HCT116 (cell line): ENCODE data around the gene PHPT1. TPM values are rescaled to one million over a fixed set of nuclear protein-coding genes. Genes with fewer than 3 reads are reported as not detected.
A peak's percentile ranks its signal among the peaks of the same experiment; 100 is the strongest.

Source experiments
- ATAC-seq: fragments of 200-7000 bp; cut with Tn5 transposase; 2 replicates; pipeline ENCODE4 v1.9.1; 2020; ENCODE audit warnings: mild to moderate bottlenecking, moderate library complexity
- BruUV-seq: library from RNA; stranded (reverse); fragments of 400-500 nt; replicated peaks from 2 replicates; lab custom pipeline; 2021; lab: Mats Ljungman, UMichigan
- CTCF ChIA-PET: fragments of 300-600 bp; sonication (Branson Sonifier 250); formaldehyde crosslinking; loops from one replicate; lab custom pipeline; 2021; ENCODE audit warnings: antibody characterized with exemption; lab: Charles Lee
- POLR2A ChIA-PET: fragments of 300-600, 350-600 bp; sonication (Branson Sonifier 250); formaldehyde crosslinking; loops from one replicate; lab custom pipeline; 2021; ENCODE audit warnings: antibody characterized with exemption; lab: Charles Lee
- RAD21 ChIA-PET, 2 experiments: fragments of 300-600 bp; sonication (Branson Sonifier 250); formaldehyde crosslinking; loops; one replicate each; lab custom pipeline; 2023; ENCODE audit warnings: low total read pairs in 2 of 2; ENCODE audit not compliant: uncharacterized antibody in 2 of 2, unreplicated experiment in 2 of 2, low non-redundant PET in 1 of 2; lab: Charles Lee
- DNase-seq: peaks from one replicate; pipeline ENCODE4 v3.0.0-alpha.2; 2010; ENCODE audit warnings: low read depth, low spot score
- H2AFZ ChIP-seq: fragments of 200-600 bp; shearing (Covaris generic), sonication (generic); 2 replicates; pipeline ENCODE4 v1.6.1; 2017; ENCODE audit warnings: low read depth, mixed run types, mixed read lengths, antibody characterized with exemption, low read length; ENCODE audit not compliant: poor library complexity, severe bottlenecking
- H3K27ac ChIP-seq: 2 replicates; pipeline ENCODE4 v1.5.1; 2012; ENCODE audit warnings: low read depth, low read length
- H3K27me3 ChIP-seq: fragments of 200-600 bp; sonication (generic); 2 replicates; pipeline ENCODE4 v1.6.1; 2016; ENCODE audit warnings: mixed run types, low read length, mixed read lengths; ENCODE audit not compliant: insufficient read depth
- H3K36me3 ChIP-seq, 2 experiments: fragments of 200-500 bp in 1 of 2; fragments of 200-600 bp in 1 of 2; sonication (Bioruptor generic) in 1 of 2; sonication (generic) in 1 of 2; 2 replicates each; pipeline versions ENCODE4 v1.5.1 to v1.6.1; 2014 to 2016; ENCODE audit warnings: low read length in 2 of 2, inconsistent platforms in 1 of 2, mixed read lengths in 1 of 2, mixed run types in 1 of 2; ENCODE audit not compliant: insufficient read depth in 2 of 2, control insufficient read depth in 1 of 2
- H3K4me1 ChIP-seq, 2 experiments: fragments of 200-600 bp in 1 of 2; sonication (generic) in 1 of 2; 2 replicates each; pipeline versions ENCODE4 v1.5.1 to v1.6.1; 2012 to 2017; ENCODE audit warnings: low read length in 2 of 2, inconsistent platforms in 1 of 2, mild to moderate bottlenecking in 1 of 2, mixed read lengths in 1 of 2, mixed run types in 1 of 2, moderate library complexity in 1 of 2; ENCODE audit not compliant: insufficient read depth in 2 of 2, control insufficient read depth in 1 of 2
- H3K4me2 ChIP-seq: fragments of 200-600 bp; sonication (generic); 2 replicates; pipeline ENCODE4 v1.6.1; 2017; ENCODE audit warnings: mixed run types, low read length, mixed read lengths
- H3K4me3 ChIP-seq, 2 experiments: fragments of 200-600 bp in 1 of 2; sonication (generic) in 1 of 2; replicated peaks in 1 of 2; 2 replicates each; pipeline ENCODE4 v1.5.1; 2011 to 2016; ENCODE audit warnings: low read length in 2 of 2, control low read depth in 1 of 2, low read depth in 1 of 2, mild to moderate bottlenecking in 1 of 2, mixed read lengths in 1 of 2, mixed run types in 1 of 2
- H3K79me2 ChIP-seq: fragments of 200-600 bp; sonication (generic); 2 replicates; pipeline ENCODE4 v1.6.1; 2017; ENCODE audit warnings: mild to moderate bottlenecking, mixed run types, low read length, moderate library complexity, mixed read lengths; ENCODE audit not compliant: insufficient read depth
- H3K9ac ChIP-seq: fragments of 200-600 bp; sonication (generic); 2 replicates; pipeline ENCODE4 v1.6.1; 2016; ENCODE audit warnings: low read length, mixed read lengths
- H3K9me2 ChIP-seq: fragments of 200-600 bp; sonication (generic), shearing (Covaris generic); 2 replicates; pipeline ENCODE4 v1.6.1; 2017; ENCODE audit warnings: mixed run types, mild to moderate bottlenecking, moderate library complexity; ENCODE audit not compliant: insufficient read depth
- H3K9me3 ChIP-seq, 2 experiments: fragments of 200-500 bp in 1 of 2; fragments of 200-600 bp in 1 of 2; sonication (Bioruptor generic) in 1 of 2; sonication (generic) in 1 of 2; 2 replicates each; pipeline ENCODE4 v1.6.1; 2014 to 2017; ENCODE audit warnings: low read length in 2 of 2, mixed read lengths in 2 of 2, inconsistent platforms in 1 of 2, low read depth in 1 of 2, mild to moderate bottlenecking in 1 of 2, mixed run types in 1 of 2, moderate library complexity in 1 of 2; ENCODE audit not compliant: control insufficient read depth in 1 of 2, insufficient read depth in 1 of 2
- H4K20me1 ChIP-seq: fragments of 200-600 bp; sonication (generic), shearing (Covaris generic); 2 replicates; pipeline ENCODE4 v1.6.1; 2017; ENCODE audit warnings: mixed run types, mild to moderate bottlenecking, moderate library complexity; ENCODE audit not compliant: insufficient read depth
- ATF3 ChIP-seq: IDR thresholded peaks from 2 replicates; pipeline ENCODE4 v1.6.1; 2012
- CBX3 ChIP-seq: IDR thresholded peaks from 2 replicates; pipeline ENCODE4 v1.6.1; 2012; ENCODE audit warnings: low read depth
- CTCF ChIP-seq, 3 experiments: fragments of 200-600 bp in 1 of 3; sonication (generic) in 1 of 3; IDR thresholded peaks in 2 of 3; conservative IDR thresholded peaks in 1 of 3; 2 replicates each; pipeline ENCODE4 v1.5.1; 2012 to 2017; ENCODE audit warnings: low read depth in 2 of 3, low read length in 2 of 3, antibody characterized with exemption in 1 of 3, borderline replicate concordance in 1 of 3, control low read depth in 1 of 3, mild to moderate bottlenecking in 1 of 3, mixed read lengths in 1 of 3, mixed run types in 1 of 3, moderate library complexity in 1 of 3; ENCODE audit not compliant: insufficient read depth in 1 of 3
- ELF1 ChIP-seq: IDR thresholded peaks from 2 replicates; pipeline ENCODE4 v1.6.1; 2012; ENCODE audit warnings: low read depth, borderline replicate concordance
- FOSL1 ChIP-seq: IDR thresholded peaks from 2 replicates; pipeline ENCODE4 v1.6.1; 2012; ENCODE audit warnings: low read depth
- JUND ChIP-seq: IDR thresholded peaks from 2 replicates; pipeline ENCODE4 v1.6.1; 2012
- POLR2A ChIP-seq: IDR thresholded peaks from 2 replicates; pipeline ENCODE4 v1.7.0; 2011; ENCODE audit warnings: borderline replicate concordance; ENCODE audit not compliant: insufficient read depth, insufficient read length; ENCODE audit errors: extremely low read depth
- POLR2AphosphoS5 ChIP-seq: IDR thresholded peaks from 2 replicates; pipeline ENCODE4 v1.6.1; 2011; ENCODE audit warnings: mild to moderate bottlenecking, low read depth, low read length, moderate library complexity
- RAD21 ChIP-seq: IDR thresholded peaks from 2 replicates; pipeline ENCODE4 v1.6.1; 2012; ENCODE audit warnings: low read depth, mild to moderate bottlenecking
- SIN3A ChIP-seq: IDR thresholded peaks from 2 replicates; pipeline ENCODE4 v1.6.1; 2012; ENCODE audit warnings: low read depth
- SP1 ChIP-seq: IDR thresholded peaks from 2 replicates; pipeline ENCODE4 v1.6.1; 2012; ENCODE audit warnings: low read depth
- SRF ChIP-seq: IDR thresholded peaks from 2 replicates; pipeline ENCODE4 v1.6.1; 2012; ENCODE audit warnings: low read depth
- TCF7L2 ChIP-seq: IDR thresholded peaks from 2 replicates; pipeline ENCODE4 v1.7.0; 2011; ENCODE audit warnings: borderline replicate concordance, inconsistent platforms; ENCODE audit not compliant: insufficient read depth, insufficient read length; ENCODE audit errors: extremely low read depth
- YY1 ChIP-seq: IDR thresholded peaks from 2 replicates; pipeline ENCODE4 v1.6.1; 2011; ENCODE audit warnings: low read length, low read depth, moderate library complexity, mild to moderate bottlenecking; ENCODE audit not compliant: insufficient replicate concordance; ENCODE audit errors: extremely low read depth
- ZBTB33 ChIP-seq: IDR thresholded peaks from 2 replicates; pipeline ENCODE4 v1.6.1; 2011; ENCODE audit warnings: mild to moderate bottlenecking, low read length, moderate library complexity; ENCODE audit not compliant: insufficient replicate concordance; ENCODE audit errors: extremely low read depth
- ZFX ChIP-seq: fragments of 450-650 bp; IDR thresholded peaks from 2 replicates; pipeline ENCODE4 v1.6.1; 2017
- ZNF274 ChIP-seq: fragments of 200-500 bp; sonication (Bioruptor generic); IDR thresholded peaks from 2 replicates; pipeline ENCODE4 v1.6.1; 2014; ENCODE audit warnings: mild to moderate bottlenecking, low read depth, low read length, inconsistent platforms
- intact Hi-C: fragments of 100-400 bp; cut with micrococcal nuclease; formaldehyde crosslinking; loops from 2 replicates; pipeline ENCODE4 v1.10.0; 2022
- total RNA-seq: library from RNA; stranded (reverse); gene quantifications from one replicate; pipeline ENCODE4 v1.2.1, GENCODE V29; 2021; ENCODE audit not compliant: unreplicated experiment
- TF ChIP-seq, protein P1 (sequence below): IDR thresholded peaks from 2 replicates; pipeline ENCODE4 v1.6.1; 2012; ENCODE audit warnings: low read depth

Gene PHPT1
- total RNA-seq, 1 experiment from 2014 or later: 148 TPM

- Histone ChIP-seq H4K20me1 (no peaks in the 10 kb centered on the region), H3K27me3 (no peaks in the 10 kb centered on the region), H3K79me2 (no peaks in the 10 kb centered on the region; the same call in 1 of the 2 replicates), H3K36me3 (peaks cover 6 to 8% of the 10 kb centered on the region in 2 experiments), H3K4me3 (no peak overlapping the region), H3K9me2 (no peaks in the 10 kb centered on the region), H3K9ac (no peak overlapping the region), H3K4me2 (no peak overlapping the region), H3K9me3 (no peaks in the 10 kb centered on the region), H3K4me1 (no peaks in the 10 kb centered on the region), H3K27ac (no peak overlapping the region), H2AFZ (no peak overlapping the region)
- TF ChIP-seq TCF7L2 (no peak), POLR2A (no peak), ZNF274 (no peak), RAD21 (no peak), SRF (no peak), ZFX (no peak), JUND (no peak), ELF1 (no peak), ZBTB33 (no peak), CTCF (IDR thresholded peaks at IDR 0.05 in 2 of 3, conservative IDR thresholded peaks at IDR 0.05 in 1 of 3; ENCODE audit: borderline replicate concordance in 1 of 3, insufficient read depth in 1 of 3, low read depth in 2 of 3, low read length in 2 of 3) (no peak), ATF3 (no peak), SP1 (no peak), POLR2AphosphoS5 (no peak), YY1 (no peak), CBX3 (no peak), FOSL1 (no peak), SIN3A (no peak)
- TF ChIP-seq, protein P1, sequence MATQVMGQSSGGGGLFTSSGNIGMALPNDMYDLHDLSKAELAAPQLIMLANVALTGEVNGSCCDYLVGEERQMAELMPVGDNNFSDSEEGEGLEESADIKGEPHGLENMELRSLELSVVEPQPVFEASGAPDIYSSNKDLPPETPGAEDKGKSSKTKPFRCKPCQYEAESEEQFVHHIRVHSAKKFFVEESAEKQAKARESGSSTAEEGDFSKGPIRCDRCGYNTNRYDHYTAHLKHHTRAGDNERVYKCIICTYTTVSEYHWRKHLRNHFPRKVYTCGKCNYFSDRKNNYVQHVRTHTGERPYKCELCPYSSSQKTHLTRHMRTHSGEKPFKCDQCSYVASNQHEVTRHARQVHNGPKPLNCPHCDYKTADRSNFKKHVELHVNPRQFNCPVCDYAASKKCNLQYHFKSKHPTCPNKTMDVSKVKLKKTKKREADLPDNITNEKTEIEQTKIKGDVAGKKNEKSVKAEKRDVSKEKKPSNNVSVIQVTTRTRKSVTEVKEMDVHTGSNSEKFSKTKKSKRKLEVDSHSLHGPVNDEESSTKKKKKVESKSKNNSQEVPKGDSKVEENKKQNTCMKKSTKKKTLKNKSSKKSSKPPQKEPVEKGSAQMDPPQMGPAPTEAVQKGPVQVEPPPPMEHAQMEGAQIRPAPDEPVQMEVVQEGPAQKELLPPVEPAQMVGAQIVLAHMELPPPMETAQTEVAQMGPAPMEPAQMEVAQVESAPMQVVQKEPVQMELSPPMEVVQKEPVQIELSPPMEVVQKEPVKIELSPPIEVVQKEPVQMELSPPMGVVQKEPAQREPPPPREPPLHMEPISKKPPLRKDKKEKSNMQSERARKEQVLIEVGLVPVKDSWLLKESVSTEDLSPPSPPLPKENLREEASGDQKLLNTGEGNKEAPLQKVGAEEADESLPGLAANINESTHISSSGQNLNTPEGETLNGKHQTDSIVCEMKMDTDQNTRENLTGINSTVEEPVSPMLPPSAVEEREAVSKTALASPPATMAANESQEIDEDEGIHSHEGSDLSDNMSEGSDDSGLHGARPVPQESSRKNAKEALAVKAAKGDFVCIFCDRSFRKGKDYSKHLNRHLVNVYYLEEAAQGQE: no peak
- no TSS peak for BruUV-seq
- intact Hi-C loops: no loop called here
- DNase-seq: no peak
- 0 out of 2 replicates have a peak, but pooled peaks have one; percentile 30 for ATAC-seq
- POLR2A ChIA-PET: no interaction called here
- RAD21 ChIA-PET: no interaction called here
- CTCF ChIA-PET: interaction anchor here (0.5 kb wide), 1 partner anchor 242 kb away, joined by 5 read pairs; no protein-coding TSS in a partner anchor
Observed at GRCh38 chr9:136825295-136826187, 23.7 kb upstream of the PHPT1 start.
